HG03097 (cell line): ENCODE data around the gene WDR75.
"Not testable (repeated sequence)": the region's sequence is repeated elsewhere in the genome, so short reads cannot be mapped to it uniquely, and the experiment has no call there.

Source experiments
- ATAC-seq: cut with Tn5 transposase; IDR thresholded peaks from one replicate; pipeline ENCODE4 v1.9.1; 2021; ENCODE audit not compliant: unreplicated experiment, low FRiP score

WDR75 gene

GRCh38 chr2:189440947-189441708 lies at the start of gene WDR75:
Gene WDR75 (plus strand): TSS chr2:189441474. CDS start chr2:189441493, 19 bp downstream.
- peak; percentile 90 for ATAC-seq

GRCh38 chr2:189393440-189394111 lies 47.7 kb upstream of the WDR75 start:
- ATAC-seq: no peak

- ATAC-seq: no peak
These were observed 46.7 kb upstream of the WDR75 start for GRCh38 chr2:189394525-189394924.

GRCh38 chr2:189402932-189403331 lies 38.3 kb upstream of the WDR75 start:
- ATAC-seq: no peak

- no peak for ATAC-seq
These were observed 34.6 kb upstream of the WDR75 start for GRCh38 chr2:189406586-189407233.

- no peak for ATAC-seq
These were observed 33.7 kb upstream of the WDR75 start for GRCh38 chr2:189407281-189408209.

GRCh38 chr2:189408294-189408693 lies 33.0 kb upstream of the WDR75 start:
- no peak for ATAC-seq

- ATAC-seq: no peak
These were observed 32.1 kb upstream of the WDR75 start for GRCh38 chr2:189409131-189409530.

- no peak for ATAC-seq
These were observed 31.6 kb upstream of the WDR75 start for GRCh38 chr2:189409647-189410046.

- ATAC-seq: no peak
These were observed 29.4 kb upstream of the WDR75 start for GRCh38 chr2:189411860-189412259.

- no peak for ATAC-seq
These were observed 28.8 kb upstream of the WDR75 start for GRCh38 chr2:189412330-189412953.

- ATAC-seq: no peak
These were observed 28.0 kb upstream of the WDR75 start for GRCh38 chr2:189413249-189413648.

GRCh38 chr2:189421644-189422043 lies 19.6 kb upstream of the WDR75 start:
- no peak for ATAC-seq

GRCh38 chr2:189424961-189425360 lies 16.3 kb upstream of the WDR75 start:
- no peak for ATAC-seq

- no peak for ATAC-seq
These were observed 15.6 kb upstream of the WDR75 start for GRCh38 chr2:189425676-189426075.

- no peak for ATAC-seq
These were observed 14.4 kb upstream of the WDR75 start for GRCh38 chr2:189426886-189427285.

- ATAC-seq: no peak
These were observed 13.4 kb upstream of the WDR75 start for GRCh38 chr2:189427872-189428271.

- ATAC-seq: not testable (repeated sequence)
These were observed 10.8 kb upstream of the WDR75 start for GRCh38 chr2:189430448-189430847.

GRCh38 chr2:189435803-189436202 lies 5.5 kb upstream of the WDR75 start:
- ATAC-seq: not testable (repeated sequence)

GRCh38 chr2:189437926-189438325 lies 3.3 kb upstream of the WDR75 start:
- ATAC-seq: no peak
